Activated CD4-positive, alpha-beta T cell treated with anti-CD3 and anti-CD28 coated beads for 4 hours (primary cell): ENCODE measurements around the gene GLB1L2.

ENCODE experiments used
- DNase-seq, 2 donors: peaks; one replicate each; pipeline ENCODE4 v3.0.0-alpha.2; 2020

Gene GLB1L2

DNA sequence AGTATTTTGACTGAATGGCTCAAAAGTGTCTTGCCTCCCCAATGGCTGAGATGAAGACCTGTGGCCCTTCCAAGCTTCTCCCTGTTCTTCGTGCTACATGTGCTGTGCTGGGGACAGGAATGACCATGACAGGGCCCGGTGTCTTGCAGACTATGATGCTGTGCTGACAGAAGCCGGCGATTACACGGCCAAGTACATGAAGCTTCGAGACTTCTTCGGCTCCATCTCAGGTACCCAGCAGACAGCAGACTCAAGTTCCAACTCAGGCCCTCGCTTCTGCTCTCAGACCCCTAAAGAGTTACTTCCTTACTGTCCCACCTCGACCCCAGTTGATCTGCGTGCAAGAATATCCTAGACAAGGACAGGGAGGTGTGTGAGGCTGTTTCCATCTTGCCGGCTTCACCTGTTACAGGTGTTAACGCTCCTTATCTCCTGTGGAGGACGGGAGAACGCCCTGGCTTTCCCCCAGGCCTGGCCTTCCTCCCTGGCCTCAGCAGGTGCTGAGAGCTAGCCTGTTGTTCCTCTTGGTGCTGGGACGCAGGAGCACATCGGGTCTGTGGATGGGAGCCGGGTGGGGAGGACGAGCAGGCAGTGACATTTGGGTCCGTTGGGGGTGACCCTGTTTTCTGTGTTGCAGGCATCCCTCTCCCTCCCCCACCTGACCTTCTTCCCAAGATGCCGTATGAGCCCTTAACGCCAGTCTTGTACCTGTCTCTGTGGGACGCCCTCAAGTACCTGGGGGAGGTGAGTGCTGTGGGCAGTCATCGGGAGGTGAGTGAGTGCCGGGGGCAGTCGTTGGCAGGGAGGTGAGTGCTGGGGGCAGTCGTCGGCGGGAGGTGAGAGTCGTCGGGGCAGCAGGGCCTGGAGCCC lies 38.1 kb downstream of the GLB1L2 start:
- no peak for DNase-seq

DNA sequence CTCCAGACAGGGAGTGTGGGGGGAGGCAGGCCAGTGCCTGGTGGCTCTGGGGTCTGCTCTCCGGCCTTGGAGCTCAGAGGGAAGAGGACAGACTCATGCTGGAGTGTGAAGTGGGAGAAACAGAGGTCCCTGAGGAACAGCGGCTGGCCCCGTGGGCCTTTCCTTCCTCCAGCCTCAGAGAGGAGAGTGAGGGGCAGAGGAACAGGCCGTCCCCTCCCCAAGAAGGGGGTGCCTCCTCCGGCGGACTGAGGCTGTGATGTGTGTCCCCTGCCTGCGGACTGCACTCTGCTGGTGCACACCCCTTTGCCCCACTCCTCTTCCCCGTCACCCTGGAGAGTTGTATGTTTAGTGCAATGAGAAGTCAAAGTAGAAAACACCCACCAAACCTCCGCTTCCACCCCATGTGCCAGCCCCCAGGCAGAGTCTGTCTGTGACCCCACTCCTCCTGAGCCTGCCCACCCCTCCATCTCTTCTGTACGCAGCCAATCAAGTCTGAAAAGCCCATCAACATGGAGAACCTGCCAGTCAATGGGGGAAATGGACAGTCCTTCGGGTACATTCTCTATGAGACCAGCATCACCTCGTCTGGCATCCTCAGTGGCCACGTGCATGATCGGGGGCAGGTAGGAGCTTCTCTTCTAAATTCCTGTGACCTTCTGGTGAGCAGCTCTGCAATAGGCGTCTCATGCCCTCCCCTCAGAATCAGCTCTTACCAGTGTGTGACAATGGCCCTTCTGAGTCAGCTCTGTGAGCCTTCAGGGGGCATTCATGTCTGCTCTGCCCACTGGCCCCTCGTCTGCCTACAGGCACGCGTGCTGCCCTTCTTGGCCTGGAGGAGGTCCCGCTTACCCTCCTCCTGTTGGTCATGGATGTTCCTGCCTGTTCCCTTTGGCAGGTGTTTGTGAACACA lies 39.0 kb downstream of the GLB1L2 start:
- DNase-seq, result no peak

DNA sequence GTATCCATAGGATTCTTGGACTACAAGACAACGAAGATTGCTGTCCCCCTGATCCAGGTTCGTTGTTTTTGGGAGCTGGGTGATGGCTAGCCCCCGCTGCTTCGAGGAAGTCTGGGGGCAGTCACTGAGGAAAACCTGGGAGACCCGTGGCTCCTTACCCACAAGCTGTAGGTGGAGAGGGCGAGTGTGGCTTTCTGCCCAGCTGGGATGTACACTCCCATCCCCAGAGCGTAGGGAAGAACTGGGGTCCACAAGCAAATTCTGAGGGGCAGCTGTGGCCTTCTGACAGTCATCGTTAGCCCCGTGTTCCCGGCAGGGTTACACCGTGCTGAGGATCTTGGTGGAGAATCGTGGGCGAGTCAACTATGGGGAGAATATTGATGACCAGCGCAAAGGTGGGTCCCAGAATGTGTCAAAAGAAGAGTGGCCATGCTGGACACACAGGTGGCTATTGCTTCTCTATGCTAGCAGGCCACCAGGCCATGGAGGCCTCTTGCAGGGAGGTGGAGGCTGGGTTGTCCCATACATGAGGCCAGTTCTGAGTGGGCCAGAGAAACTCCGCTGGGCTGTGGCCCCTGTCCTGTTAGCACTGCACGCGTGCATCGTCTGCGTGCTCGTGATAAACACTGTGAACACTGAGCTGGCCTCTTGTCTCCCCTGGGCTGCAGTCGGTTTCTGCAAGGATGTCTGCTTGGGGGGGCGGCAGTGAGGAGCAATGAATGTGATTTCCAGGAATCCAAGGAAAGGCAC lies 39.8 kb downstream of the GLB1L2 start:
- no peak for DNase-seq

DNA sequence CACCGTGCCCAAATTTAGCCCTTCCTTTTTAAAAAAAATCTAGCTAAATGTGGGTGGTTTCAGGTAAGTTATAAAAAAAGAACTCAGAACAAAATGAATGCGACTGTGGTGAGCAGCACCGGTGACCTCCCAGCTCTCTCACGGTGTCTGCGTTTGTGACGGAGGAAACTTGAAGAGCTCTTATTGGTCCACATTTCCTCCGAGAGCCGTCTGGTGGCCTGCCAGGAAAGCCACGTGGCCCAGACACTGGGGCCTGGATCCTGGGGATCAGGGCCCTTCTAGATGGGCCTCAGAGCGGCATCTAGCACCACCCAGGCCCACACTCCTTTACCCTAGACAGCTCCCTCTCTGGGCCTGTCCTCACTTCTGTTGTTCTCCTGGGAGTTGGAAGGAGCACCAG lies 40.7 kb downstream of the GLB1L2 start:
- DNase-seq, result no peak

DNA sequence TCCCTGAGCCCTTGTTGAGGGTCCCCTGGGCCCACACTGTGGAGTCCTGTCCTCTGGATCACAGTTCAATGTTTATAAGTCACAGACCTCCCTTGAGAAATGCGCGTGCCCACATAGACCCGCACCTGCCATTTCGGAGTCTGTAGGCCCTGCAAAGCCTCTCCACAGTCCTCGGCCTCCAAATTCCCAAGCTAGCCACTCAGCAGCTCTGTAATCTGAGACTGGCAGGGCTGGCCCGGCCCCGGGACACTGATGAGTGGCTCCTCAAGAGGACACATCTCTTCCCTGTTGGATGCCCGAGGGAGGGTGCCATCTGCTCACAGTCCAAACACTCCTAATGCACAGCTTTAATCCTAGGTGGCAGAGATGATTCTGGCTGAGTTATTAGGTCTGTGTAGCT lies 41.2 kb downstream of the GLB1L2 start:
- no peak for DNase-seq

DNA sequence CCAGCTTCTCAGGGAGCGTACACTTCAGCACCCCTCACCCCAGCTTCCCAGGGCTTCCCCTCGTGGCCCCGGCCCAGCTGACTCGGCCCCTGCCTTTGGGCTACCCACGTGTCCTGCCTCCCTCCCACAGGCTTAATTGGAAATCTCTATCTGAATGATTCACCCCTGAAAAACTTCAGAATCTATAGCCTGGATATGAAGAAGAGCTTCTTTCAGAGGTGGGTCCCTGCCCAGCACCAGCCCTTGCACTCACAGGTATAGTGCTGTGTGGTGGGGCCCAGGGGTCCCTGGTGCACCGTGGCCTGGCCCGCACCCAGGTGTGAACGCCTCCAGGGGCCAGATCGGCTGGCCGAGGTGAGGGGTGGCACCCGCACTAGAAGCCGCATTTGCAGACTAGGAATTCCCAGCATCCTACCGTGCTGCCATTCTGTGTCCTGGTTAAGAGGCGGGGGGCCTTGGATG lies 41.8 kb downstream of the GLB1L2 start:
- no peak for DNase-seq

DNA sequence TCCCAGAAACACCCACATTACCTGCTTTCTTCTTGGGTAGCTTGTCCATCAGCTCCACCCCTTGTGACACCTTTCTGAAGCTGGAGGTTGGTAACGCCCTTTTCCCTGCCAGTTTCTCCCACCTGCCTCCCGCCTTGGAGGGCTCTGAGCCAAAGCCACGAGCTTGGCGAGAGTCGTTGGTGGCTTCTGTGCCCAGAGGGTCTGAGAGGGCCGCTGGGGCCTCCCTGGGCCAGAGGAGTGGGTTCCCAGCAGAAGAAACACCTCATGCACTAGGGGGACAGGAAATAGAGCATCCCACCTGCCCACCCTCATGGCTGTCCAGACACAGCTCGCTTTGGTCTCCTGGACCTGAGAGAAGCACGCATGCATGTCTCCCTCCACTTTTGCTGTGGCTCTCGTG lies 42.4 kb downstream of the GLB1L2 start:
- DNase-seq, result no peak

DNA sequence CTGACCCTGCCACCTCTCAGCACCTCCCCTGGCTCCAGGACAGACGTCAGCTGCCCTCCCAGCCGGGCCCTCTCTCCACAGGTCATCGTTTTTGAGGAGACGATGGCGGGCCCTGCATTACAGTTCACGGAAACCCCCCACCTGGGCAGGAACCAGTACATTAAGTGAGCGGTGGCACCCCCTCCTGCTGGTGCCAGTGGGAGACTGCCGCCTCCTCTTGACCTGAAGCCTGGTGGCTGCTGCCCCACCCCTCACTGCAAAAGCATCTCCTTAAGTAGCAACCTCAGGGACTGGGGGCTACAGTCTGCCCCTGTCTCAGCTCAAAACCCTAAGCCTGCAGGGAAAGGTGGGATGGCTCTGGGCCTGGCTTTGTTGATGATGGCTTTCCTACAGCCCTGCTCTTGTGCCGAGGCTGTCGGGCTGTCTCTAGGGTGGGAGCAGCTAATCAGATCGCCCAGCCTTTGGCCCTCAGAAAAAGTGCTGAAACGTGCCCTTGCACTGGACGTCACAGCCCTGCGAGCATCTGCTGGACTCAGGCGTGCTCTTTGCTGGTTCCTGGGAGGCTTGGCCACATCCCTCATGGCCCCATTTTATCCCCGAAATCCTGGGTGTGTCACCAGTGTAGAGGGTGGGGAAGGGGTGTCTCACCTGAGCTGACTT lies 43.2 kb downstream of the GLB1L2 start:
- DNase-seq, result no peak

DNA sequence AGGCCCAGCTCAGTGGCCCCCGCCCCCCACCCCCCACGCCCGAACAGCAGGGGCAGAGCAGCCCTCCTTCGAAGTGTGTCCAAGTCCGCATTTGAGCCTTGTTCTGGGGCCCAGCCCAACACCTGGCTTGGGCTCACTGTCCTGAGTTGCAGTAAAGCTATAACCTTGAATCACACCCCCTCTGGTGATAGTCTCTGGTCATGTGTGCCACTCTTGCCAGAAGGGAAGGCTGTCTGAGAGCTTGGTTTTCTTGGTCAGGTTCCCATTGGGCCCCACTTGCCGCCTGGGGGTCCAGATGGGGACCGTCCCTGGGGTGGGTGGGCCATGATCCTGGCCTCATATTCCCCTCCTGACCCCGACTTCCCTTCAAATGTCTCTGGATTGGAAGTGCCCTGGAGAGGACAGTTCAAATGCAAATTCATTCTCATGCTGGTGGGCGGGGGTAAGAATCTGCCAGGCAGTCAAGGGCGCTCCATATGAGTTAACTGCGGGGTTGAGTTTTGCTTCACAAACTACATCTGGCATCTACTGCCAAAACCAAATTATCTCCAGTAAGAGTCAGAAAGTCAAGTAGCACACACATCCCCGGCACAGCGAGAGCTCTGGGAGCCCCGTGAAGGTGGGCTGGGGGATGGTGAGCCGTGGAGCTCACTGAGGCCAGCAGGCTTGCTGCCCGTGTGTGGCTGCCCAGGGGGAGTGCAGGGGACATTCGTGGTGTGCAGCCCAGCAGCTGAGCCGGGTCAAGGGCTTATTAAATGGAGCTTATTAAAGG lies 44.5 kb downstream of the GLB1L2 start:
- DNase-seq, result no peak

DNA sequence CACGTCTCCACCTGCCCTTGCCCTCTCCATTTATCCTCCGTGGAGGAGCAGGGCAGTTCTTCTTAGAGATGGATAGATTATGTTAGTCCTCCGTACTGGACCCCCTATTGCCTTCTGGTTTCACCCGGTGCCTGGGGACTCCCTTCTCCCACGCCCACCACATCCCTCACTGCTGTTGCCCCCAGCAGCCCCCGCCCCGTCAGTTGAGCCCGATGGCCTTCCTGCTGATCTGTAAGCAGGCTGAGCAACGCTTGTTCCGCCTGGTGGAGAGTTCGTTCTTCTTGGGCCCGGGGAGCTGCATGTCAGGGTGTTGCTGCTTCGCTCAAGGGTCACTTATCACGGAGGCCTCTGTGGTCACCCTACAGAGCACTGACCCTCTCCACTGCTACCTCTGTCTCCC lies 46.1 kb downstream of the GLB1L2 start:
- no peak for DNase-seq

DNA sequence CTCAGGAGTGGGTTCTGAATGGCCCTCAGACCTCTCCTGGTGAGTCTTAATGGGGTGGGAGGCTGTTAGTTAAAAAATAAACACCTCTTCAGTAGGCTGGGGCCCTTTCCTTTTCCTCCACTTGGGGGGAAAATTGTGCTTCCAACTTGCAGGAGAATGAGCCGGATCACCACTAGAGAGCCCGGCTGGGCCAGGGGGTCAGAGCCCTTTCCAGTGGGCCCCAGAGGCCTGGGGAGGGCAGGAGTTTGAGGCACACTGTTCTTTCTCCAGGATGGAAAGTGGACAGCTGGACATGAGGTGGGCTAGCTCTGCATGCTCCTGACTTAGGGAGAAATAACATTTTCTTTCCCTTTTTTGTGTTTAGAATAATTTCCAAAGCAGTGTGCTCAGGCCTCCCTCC lies 47.5 kb downstream of the GLB1L2 start:
- DNase-seq, result no peak

DNA sequence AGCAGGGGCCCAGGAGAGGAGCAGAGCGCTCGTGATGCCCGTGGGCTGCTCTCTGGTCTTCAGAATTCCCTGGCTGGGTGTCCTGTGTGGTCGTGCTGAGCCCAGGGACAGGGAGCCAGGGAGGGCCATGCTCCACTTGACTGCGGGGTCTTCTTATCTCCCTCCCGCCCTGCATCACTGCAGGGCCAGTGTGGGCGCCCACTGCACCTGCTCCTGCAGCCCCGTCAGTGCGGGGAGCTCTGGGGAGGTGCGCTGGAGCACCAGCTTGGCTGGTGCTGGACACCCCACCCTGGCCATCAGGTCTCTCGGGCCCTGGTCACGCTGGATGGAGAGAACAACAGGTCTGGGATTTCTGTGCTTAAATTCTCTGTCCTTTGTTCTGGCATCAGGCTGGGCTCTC lies 48.4 kb downstream of the GLB1L2 start:
- DNase-seq, result no peak

DNA sequence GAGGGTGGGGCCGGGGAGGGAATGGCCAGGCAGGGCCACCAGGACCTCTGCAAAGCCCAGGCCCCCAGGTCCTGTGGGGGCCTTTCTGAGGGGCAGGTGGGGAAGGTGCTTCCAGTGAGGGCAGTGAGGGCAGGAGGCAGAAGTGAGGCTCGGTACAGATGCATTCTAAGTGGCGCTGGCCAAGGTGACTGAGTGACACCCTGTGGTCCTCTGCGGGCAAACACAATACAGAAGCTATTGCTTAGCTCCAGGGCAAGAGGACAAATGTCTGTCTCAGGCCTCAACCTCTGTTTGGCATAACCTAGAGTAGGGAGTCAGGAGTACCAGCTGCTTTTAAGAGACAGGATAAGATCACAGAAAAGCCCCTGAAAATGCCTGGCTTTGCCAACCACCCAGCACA lies 49.0 kb downstream of the GLB1L2 start:
- DNase-seq, result no peak

DNA sequence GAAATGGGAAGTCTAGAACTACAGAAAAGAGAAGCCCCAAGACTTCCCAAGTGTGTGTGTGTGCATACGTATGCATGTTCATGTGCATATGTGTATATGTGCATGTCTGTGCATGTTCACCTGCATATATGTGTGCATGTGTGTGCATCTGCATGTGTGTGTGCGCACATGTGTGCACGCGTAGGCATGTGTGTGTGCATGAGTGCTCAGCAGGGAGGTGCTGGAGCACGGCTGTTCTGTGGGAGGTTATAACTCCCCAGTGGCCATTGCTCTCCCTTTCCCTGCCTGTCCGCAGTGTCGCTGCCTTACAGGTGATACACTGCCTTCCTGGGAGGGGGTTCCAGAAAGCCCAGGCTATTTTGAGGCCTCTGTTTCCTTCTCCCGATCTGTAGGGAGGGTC lies 50.5 kb downstream of the GLB1L2 start:
- no peak for DNase-seq

DNA sequence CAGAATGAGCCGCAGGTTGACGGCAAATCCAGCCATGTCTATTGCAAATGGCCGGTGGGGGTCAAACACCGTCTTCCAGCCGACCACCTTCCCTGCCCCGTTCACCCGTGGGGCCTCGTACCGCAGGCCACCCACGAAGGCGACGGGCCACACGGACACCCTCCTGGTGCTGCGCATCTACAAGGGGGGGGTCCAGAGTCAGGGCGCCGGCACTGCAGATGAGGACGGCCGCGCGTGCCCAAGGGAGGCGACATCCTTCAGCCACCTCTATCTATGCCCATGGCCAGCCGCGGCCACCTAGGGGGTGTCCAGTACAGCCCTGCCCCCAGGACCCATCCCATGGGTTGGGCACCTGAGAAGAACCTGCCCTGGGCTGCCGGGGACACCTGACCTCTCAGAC lies 51.0 kb downstream of the GLB1L2 start:
- DNase-seq, result no peak

DNA sequence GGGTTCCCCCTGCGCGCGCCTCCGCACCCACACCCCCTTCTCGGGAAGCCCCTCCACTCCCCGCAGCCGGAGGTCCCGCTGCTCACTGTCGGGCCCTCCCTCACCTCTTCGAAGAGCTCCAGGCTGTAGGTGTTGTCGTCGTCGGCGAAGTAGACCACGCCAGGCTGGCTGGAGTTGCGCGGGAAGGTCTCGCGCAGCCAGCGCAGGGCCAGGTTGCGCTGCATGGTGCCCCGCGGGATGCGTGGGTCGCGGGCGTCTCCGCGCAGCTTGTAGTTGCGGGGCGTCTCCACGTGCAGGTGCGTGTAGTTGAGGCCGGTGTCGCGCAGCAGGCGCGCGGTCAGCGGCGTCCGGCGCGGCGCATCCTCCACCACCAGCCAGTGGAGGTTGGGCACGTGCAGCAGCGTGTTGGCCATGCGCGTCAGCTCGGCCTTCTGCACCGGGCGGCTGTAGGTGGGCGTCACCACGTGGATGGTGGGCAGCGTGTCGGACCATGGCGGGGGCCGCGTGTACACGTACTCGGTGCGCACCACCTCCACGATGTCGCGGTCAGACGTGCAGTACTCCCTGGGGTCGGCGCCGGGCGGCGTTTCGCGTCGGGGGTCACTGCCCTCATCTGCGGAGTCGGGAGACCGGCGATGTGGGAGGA lies 51.9 kb downstream of the GLB1L2 start:
- DNase-seq, result no peak

DNA sequence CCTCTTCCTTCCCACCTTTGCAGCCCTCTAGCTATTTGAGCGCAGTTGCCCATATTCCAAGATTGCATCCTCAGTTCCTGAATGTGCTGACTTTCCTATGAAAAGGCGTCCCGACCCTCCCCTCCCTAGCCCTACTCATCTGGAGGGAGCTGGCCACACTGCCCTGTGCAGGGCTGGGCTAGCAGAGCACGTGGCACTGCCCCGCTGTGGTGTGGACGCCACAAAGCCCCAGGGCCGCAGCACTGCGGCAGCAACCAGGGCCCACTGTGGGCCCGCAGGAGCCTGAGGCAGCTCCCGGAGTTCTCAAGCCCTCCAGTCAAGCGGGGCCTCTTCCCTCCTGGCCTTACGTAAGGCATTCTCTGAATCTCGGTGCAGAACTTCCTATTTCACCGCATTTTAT lies 52.6 kb downstream of the GLB1L2 start:
- no peak for DNase-seq

DNA sequence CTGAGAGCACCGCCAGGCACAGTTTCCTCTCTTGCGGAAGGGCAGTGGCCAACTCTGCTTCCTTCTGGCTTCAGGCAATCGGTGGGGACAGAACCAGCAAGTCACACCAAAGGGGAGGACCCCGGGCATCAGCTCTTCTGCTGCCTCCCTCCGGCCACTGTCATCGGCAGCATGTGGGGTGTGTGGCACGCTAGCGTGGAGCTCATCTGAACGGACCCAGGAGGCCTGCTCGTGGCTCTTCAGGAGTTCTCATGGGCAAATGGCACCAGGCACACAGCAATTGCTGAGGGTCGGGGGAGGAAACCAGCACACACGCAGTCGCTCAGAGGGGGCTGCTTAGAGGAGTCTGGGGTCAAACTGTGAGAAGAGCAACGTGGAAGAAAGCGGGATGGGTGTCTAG lies 53.4 kb downstream of the GLB1L2 start:
- DNase-seq, result no peak

DNA sequence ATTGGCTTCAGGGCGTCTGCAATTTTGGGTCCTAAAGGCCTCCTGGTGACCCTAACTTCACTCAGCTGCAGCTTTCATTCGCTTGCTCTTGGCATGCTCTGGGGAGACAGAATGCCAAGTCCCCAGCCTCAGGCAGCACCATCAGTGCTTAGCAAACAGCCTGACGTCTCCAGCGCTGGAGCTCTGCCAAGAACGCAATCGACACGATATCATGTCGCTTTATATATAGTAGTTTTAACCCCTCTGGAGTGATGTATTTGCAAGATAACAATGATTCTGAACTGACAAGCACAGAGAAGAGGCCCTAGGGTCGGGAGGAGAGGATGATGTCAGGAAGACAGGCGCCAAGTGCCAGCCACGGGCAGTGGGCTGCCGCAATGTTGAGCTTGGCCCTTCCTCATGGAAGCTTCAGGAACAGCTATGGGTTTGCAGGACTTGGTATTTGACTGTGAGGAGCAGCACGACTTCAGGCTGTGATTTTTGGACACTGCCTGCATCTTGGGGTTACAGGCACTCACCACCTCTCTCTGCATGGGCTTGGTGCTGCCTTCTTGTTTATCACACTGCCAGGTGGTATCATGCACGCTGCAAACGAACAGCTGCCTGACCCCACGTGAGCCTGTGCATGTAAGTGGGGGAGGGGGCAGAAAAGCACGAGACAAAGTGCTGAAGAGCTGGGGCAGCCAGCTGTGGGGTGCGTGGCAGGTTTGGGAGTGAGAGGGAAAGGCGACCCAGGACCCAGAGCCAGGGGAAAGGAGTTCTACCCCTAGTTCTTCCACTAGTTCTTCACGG lies 54.2 kb downstream of the GLB1L2 start:
- DNase-seq, result no peak

DNA sequence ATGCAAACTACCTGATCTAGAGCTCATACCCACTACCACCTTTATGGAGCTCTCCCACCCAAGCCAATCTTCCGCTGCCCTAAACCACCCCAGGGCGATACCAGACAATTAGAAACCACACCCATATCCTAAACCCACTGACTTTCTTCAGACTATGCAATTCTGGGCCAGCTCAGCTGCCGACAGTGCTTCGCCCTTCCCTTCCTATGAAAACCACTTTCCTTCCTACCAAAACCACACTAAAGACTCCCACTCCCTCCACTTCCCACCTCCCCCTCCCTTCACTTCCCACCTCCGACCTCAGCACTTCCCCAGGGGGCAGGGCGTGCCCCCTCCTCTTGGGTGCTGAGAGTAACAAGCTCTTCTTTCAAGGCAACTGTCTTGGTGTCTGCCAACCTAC lies 55.2 kb downstream of the GLB1L2 start:
- no peak for DNase-seq

DNA sequence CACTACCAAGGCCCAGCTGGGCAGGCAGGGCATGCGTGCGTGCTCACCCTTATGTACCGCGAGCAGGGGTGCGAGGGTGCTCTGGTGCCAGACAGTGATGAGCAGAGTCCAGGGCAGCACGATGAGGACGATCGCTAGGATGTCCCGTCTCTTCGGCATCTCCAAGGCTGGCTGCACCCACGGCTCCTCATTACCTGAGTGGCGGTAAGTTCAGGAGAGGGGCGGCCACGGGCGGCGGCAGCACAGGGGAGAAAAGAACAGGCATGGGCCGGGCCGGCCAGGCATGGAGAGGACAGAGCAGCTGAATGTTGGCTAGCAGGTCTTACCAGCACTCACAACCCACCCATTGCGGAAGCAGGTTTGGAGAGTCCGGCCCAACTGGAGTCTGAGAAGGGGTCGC lies 55.7 kb downstream of the GLB1L2 start:
- no peak for DNase-seq
